Caki2 (cell line): ENCODE results near the gene CADM1. TPM values are rescaled to one million over a fixed set of nuclear protein-coding genes. Genes with fewer than 3 reads are reported as not detected.

Experiments
- DNase-seq: peaks from one replicate; pipeline ENCODE4 v3.0.0-alpha.2; 2015; ENCODE audit warnings: low read depth
- in situ Hi-C: cut with HindIII; loops from 2 replicates; pipeline ENCODE4 v1.10.0; 2016; ENCODE audit warnings: low sequenced_read_pairs, low pct_unique_long_range_greater_than_20kb, mixed read lengths
- total RNA-seq: library from RNA; depleted of rRNA; stranded (reverse); fragments of >200 nt; shearing (Covaris generic); gene quantifications from 2 replicates; pipeline ENCODE4 v1.2.3, GENCODE V29; 2014; ENCODE audit warnings: low replicate concordance

CADM1 gene
- total RNA-seq, 1 experiment from 2014 or later: 28.2 TPM

GRCh38 chr11:115145324-115145723 lies 358.9 kb downstream of the CADM1 start:
- in situ Hi-C loops: no loop called here
- DNase-seq: no peak

GRCh38 chr11:115144914-115145313 lies 359.3 kb downstream of the CADM1 start:
- in situ Hi-C loops: no loop called here
- no peak for DNase-seq

GRCh38 chr11:115144014-115144413 lies 360.2 kb downstream of the CADM1 start:
- no peak for DNase-seq
- in situ Hi-C loops: no loop called here

- no peak for DNase-seq
- in situ Hi-C loops: no loop called here
Observed at GRCh38 chr11:115141231-115142114, 362.7 kb downstream of the CADM1 start.

- in situ Hi-C loops: no loop called here
- DNase-seq: no peak
Observed at GRCh38 chr11:115135936-115136335, 368.3 kb downstream of the CADM1 start.

GRCh38 chr11:115134926-115135325 lies 369.3 kb downstream of the CADM1 start:
- in situ Hi-C loops: no loop called here
- no peak for DNase-seq

- no peak for DNase-seq
- in situ Hi-C loops: no loop called here
Observed at GRCh38 chr11:115133475-115134209, 370.6 kb downstream of the CADM1 start.

- in situ Hi-C loops: no loop called here
- DNase-seq: no peak
Observed at GRCh38 chr11:115132436-115133228, 371.6 kb downstream of the CADM1 start.

GRCh38 chr11:115129473-115130289 lies 374.5 kb downstream of the CADM1 start:
- in situ Hi-C loops: no loop called here
- DNase-seq: no peak

GRCh38 chr11:115128226-115128625 lies 376.0 kb downstream of the CADM1 start:
- no peak for DNase-seq
- in situ Hi-C loops: no loop called here

- no peak for DNase-seq
- in situ Hi-C loops: no loop called here
Observed at GRCh38 chr11:115127790-115128189, 376.4 kb downstream of the CADM1 start.

- DNase-seq: no peak
- in situ Hi-C loops: no loop called here
Observed at GRCh38 chr11:115126515-115127208, 377.6 kb downstream of the CADM1 start.

GRCh38 chr11:115126092-115126491 lies 378.1 kb downstream of the CADM1 start:
- no peak for DNase-seq
- in situ Hi-C loops: no loop called here

- no peak for DNase-seq
- in situ Hi-C loops: no loop called here
Observed at GRCh38 chr11:115124786-115125185, 379.4 kb downstream of the CADM1 start.

GRCh38 chr11:115123641-115124040 lies 380.6 kb downstream of the CADM1 start:
- in situ Hi-C loops: no loop called here
- DNase-seq: no peak

GRCh38 chr11:115122274-115122673 lies 381.9 kb downstream of the CADM1 start:
- no peak for DNase-seq
- in situ Hi-C loops: no loop called here
